ENCODE measurements around the gene NLRP8.
"Not testable (repeated sequence)": the region's sequence is repeated elsewhere in the genome, so short reads cannot be mapped to it uniquely, and the experiment has no call there.

NLRP8 gene

GRCh38 chr19:55947532-55947931 lies at the start of gene NLRP8:
Gene NLRP8, plus strand, starts transcription at chr19:55947832.
- Mint-ChIP-seq H3K27me3 (peaks cover 6% of the 10 kb centered on the region), H3K27ac (no peak within 1 kb of the TSS), H3K4me3 (no peak within 1 kb of the TSS), H3K4me1 (no peaks in the 10 kb centered on the region), H3K9me3 (peaks cover 13 to 25% of the 10 kb centered on the region in 2 donors)
- ATAC-seq (no peak), DNase-seq (no peak)

GRCh38 chr19:55898911-55899310 lies 48.7 kb upstream of the NLRP8 start:
- Mint-ChIP-seq H3K9me3 (peaks cover 5 to 20% of the 10 kb centered on the region in 2 donors), H3K4me3 (no peak overlapping the region), H3K4me1 (no peaks in the 10 kb centered on the region), H3K27ac (no peak overlapping the region), H3K27me3 (no peaks in the 10 kb centered on the region)
- ATAC-seq (no peak), DNase-seq (no peak)

GRCh38 chr19:55901369-55902079 lies 46.1 kb upstream of the NLRP8 start:
- no peaks in the 10 kb centered on the region for H3K4me1 Mint-ChIP-seq
- DNase-seq = no peak
- no peaks in the 10 kb centered on the region for H3K27me3 Mint-ChIP-seq
- H3K4me3 Mint-ChIP-seq = no peak overlapping the region
- no peak for ATAC-seq
- no peak overlapping the region for H3K27ac Mint-ChIP-seq
- peaks cover 5 to 14% of the 10 kb centered on the region in 2 donors for H3K9me3 Mint-ChIP-seq

- Mint-ChIP-seq H3K9me3 (peaks cover 5 to 14% of the 10 kb centered on the region in 2 donors), H3K4me1 (no peaks in the 10 kb centered on the region), H3K27ac (no peak overlapping the region), H3K27me3 (no peaks in the 10 kb centered on the region), H3K4me3 (no peak overlapping the region)
- ATAC-seq (no peak), DNase-seq (no peak)
Observed at GRCh38 chr19:55902080-55902751, 45.4 kb upstream of the NLRP8 start.

- H3K9me3 Mint-ChIP-seq = peaks cover 5 to 31% of the 10 kb centered on the region in 2 donors
- H3K4me1 Mint-ChIP-seq = no peaks in the 10 kb centered on the region
- H3K27me3 Mint-ChIP-seq = peaks cover 9% of the 10 kb centered on the region
- DNase-seq (no peak), ATAC-seq (no peak)
- H3K27ac Mint-ChIP-seq = no peak overlapping the region
- no peak overlapping the region for H3K4me3 Mint-ChIP-seq
Observed at GRCh38 chr19:55907286-55907685, 40.3 kb upstream of the NLRP8 start.

GRCh38 chr19:55907746-55908145 lies 39.9 kb upstream of the NLRP8 start:
- H3K9me3 Mint-ChIP-seq = peaks cover 5 to 31% of the 10 kb centered on the region in 2 donors
- no peaks in the 10 kb centered on the region for H3K4me1 Mint-ChIP-seq
- ATAC-seq = no peak

GRCh38 chr19:55909801-55910200 lies 37.8 kb upstream of the NLRP8 start:
- Mint-ChIP-seq H3K9me3 (peaks cover 7 to 21% of the 10 kb centered on the region in 2 donors), H3K27ac (no peak overlapping the region), H3K27me3 (peaks cover 9% of the 10 kb centered on the region), H3K4me1 (no peaks in the 10 kb centered on the region), H3K4me3 (no peak overlapping the region)
- no peak for DNase-seq
- ATAC-seq = no peak

More at GRCh38 chr19:55907746-55908145, 39.9 kb upstream of the NLRP8 start:
- no peak overlapping the region for H3K27ac Mint-ChIP-seq
- no peak for DNase-seq
- no peak overlapping the region for H3K4me3 Mint-ChIP-seq
- peaks cover 9% of the 10 kb centered on the region for H3K27me3 Mint-ChIP-seq

GRCh38 chr19:55912916-55913315 lies 34.7 kb upstream of the NLRP8 start:
- H3K9me3 Mint-ChIP-seq = peaks cover 20 to 49% of the 10 kb centered on the region in 2 donors

GRCh38 chr19:55913643-55914268 lies 33.9 kb upstream of the NLRP8 start:
- Mint-ChIP-seq H3K27ac (no peak overlapping the region), H3K27me3 (peaks cover 9% of the 10 kb centered on the region), H3K9me3 (peaks cover 28 to 51% of the 10 kb centered on the region in 2 donors), H3K4me3 (no peak overlapping the region), H3K4me1 (no peaks in the 10 kb centered on the region)
- DNase-seq = no peak
- no peak for ATAC-seq

More at GRCh38 chr19:55912916-55913315, 34.7 kb upstream of the NLRP8 start:
- no peak overlapping the region for H3K4me3 Mint-ChIP-seq
- no peak overlapping the region for H3K27ac Mint-ChIP-seq
- no peak for DNase-seq
- no peak for ATAC-seq
- peaks cover 9% of the 10 kb centered on the region for H3K27me3 Mint-ChIP-seq
- no peaks in the 10 kb centered on the region for H3K4me1 Mint-ChIP-seq

- H3K9me3 Mint-ChIP-seq = peaks cover 31 to 45% of the 10 kb centered on the region in 2 donors
- no peaks in the 10 kb centered on the region for H3K4me1 Mint-ChIP-seq
- ATAC-seq = no peak
- H3K27ac Mint-ChIP-seq = no peak overlapping the region
- H3K4me3 Mint-ChIP-seq = no peak overlapping the region
- DNase-seq = no peak
- H3K27me3 Mint-ChIP-seq = no peaks in the 10 kb centered on the region
Observed at GRCh38 chr19:55923556-55923955, 24.1 kb upstream of the NLRP8 start.

- DNase-seq (no peak), ATAC-seq (no peak)
- no peak overlapping the region for H3K27ac Mint-ChIP-seq
- H3K9me3 Mint-ChIP-seq = peaks cover 10 to 25% of the 10 kb centered on the region in 2 donors
- H3K27me3 Mint-ChIP-seq = no peaks in the 10 kb centered on the region
- no peaks in the 10 kb centered on the region for H3K4me1 Mint-ChIP-seq
- H3K4me3 Mint-ChIP-seq = no peak overlapping the region
Observed at GRCh38 chr19:55927991-55928390, 19.6 kb upstream of the NLRP8 start.

- not testable (repeated sequence) for H3K4me1 Mint-ChIP-seq, H3K27ac Mint-ChIP-seq, ATAC-seq, H3K4me3 Mint-ChIP-seq, H3K27me3 Mint-ChIP-seq, DNase-seq
- peaks cover 6 to 28% of the 10 kb centered on the region in 2 donors for H3K9me3 Mint-ChIP-seq
Observed at GRCh38 chr19:55929258-55929657, 18.4 kb upstream of the NLRP8 start.

GRCh38 chr19:55930996-55931515 lies 16.6 kb upstream of the NLRP8 start:
- DNase-seq = no peak

GRCh38 chr19:55931936-55932386 lies 15.7 kb upstream of the NLRP8 start, which contains the start of gene NLRP13:
Gene NLRP13, minus strand, starts transcription at chr19:55932336. Its CDS starts 25 bp downstream, at chr19:55932311.
- ATAC-seq = no peak
- peaks cover 0 to 24% of the 10 kb centered on the region in 2 donors for H3K9me3 Mint-ChIP-seq
- H3K27ac Mint-ChIP-seq = no peak within 1 kb of the TSS
- no peak for DNase-seq
- no peaks in the 10 kb centered on the region for H3K4me1 Mint-ChIP-seq
- H3K4me3 Mint-ChIP-seq = no peak within 1 kb of the TSS
- H3K27me3 Mint-ChIP-seq = no peaks in the 10 kb centered on the region

More at GRCh38 chr19:55930996-55931515, 16.6 kb upstream of the NLRP8 start:
- Mint-ChIP-seq H3K9me3 (peaks cover 0 to 24% of the 10 kb centered on the region in 2 donors), H3K4me1 (no peaks in the 10 kb centered on the region), H3K27ac (no peak overlapping the region), H3K4me3 (no peak overlapping the region), H3K27me3 (no peaks in the 10 kb centered on the region)
- ATAC-seq = no peak

GRCh38 chr19:55935206-55935605 lies 12.4 kb upstream of the NLRP8 start:
- DNase-seq = no peak
- Mint-ChIP-seq H3K27me3 (no peaks in the 10 kb centered on the region), H3K9me3 (peaks cover 4 to 35% of the 10 kb centered on the region in 2 donors), H3K4me3 (no peak overlapping the region), H3K27ac (no peak overlapping the region), H3K4me1 (no peaks in the 10 kb centered on the region)
- ATAC-seq = no peak
